Neutrophil (primary cell): ENCODE results near the gene CNDP2.

Experiments
- H3K27ac ChIP-seq: fragments of 200-600 bp; sonication (generic); 2 replicates; pipeline ENCODE4 v1.5.1; 2016; ENCODE audit warnings: mild to moderate bottlenecking, moderate library complexity
- H3K27me3 ChIP-seq: fragments of 200-600 bp; sonication (generic); 2 replicates; pipeline ENCODE4 v1.6.0; 2016; ENCODE audit warnings: mild to moderate bottlenecking
- H3K36me3 ChIP-seq: fragments of 200-600 bp; sonication (generic); 2 replicates; pipeline ENCODE4 v1.5.1; 2017
- H3K4me1 ChIP-seq, 2 experiments: fragments of 200-600 bp in 1 of 2; sonication (generic) in 1 of 2; 1 replicate in 1 of 2; 2 replicates in 1 of 2; pipeline versions ENCODE4 v1.5.1 to v1.6.1; 2013 to 2016; ENCODE audit warnings: low read depth in 1 of 2, low read length in 1 of 2, mild to moderate bottlenecking in 1 of 2, moderate library complexity in 1 of 2; ENCODE audit not compliant: control insufficient read depth in 1 of 2, insufficient read depth in 1 of 2
- H3K4me3 ChIP-seq, 2 experiments: fragments of 200-600 bp in 1 of 2; sonication (generic) in 1 of 2; 1 replicate in 1 of 2; 2 replicates in 1 of 2; pipeline ENCODE4 v1.5.1; 2013 to 2016; ENCODE audit warnings: low read depth in 1 of 2, low read length in 1 of 2, mild to moderate bottlenecking in 1 of 2, moderate library complexity in 1 of 2
- H3K9me3 ChIP-seq: fragments of 200-600 bp; sonication (generic); 2 replicates; pipeline ENCODE4 v1.5.1; 2016
- TF ChIP-seq, protein P1 (sequence below): fragments of 200-600 bp; sonication (generic); IDR thresholded peaks from 2 replicates; pipeline ENCODE4 v1.5.1; 2016; ENCODE audit warnings: antibody characterized with exemption

The CNDP2 gene

DNA sequence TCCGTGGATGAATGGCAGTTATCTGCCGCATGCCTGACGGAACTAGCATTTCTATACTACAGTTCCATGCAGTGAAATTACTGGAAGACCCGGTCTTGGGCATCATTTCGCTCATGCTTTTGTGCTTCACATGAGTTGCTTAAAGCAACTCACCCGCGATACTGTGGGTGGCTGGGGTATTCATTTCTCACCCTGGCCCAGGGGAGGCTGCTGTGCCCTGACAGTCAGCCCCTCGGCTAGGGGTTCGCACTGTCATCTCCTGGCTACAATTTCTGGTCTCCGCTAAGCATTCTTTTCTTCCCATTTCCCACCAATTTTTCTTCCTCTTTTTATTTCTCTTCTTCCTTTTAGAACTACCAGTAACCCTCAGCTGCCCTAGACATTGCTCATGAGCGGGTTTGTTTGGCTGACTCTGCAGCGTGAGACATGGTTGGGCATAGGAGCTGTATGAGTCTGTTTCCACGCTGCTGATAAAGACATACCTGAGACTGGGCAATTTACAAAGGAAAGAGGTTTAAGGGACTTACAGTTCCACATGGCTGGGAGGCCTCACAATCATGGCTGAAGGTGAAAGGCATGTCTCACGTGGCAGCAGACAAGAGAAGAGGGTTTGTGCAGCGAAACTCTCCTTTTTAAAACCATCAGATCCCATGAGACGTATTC is 16.5 kb upstream of the CNDP2 start:
- H3K27ac ChIP-seq, result no peak overlapping the region
- TF ChIP-seq, protein P1, sequence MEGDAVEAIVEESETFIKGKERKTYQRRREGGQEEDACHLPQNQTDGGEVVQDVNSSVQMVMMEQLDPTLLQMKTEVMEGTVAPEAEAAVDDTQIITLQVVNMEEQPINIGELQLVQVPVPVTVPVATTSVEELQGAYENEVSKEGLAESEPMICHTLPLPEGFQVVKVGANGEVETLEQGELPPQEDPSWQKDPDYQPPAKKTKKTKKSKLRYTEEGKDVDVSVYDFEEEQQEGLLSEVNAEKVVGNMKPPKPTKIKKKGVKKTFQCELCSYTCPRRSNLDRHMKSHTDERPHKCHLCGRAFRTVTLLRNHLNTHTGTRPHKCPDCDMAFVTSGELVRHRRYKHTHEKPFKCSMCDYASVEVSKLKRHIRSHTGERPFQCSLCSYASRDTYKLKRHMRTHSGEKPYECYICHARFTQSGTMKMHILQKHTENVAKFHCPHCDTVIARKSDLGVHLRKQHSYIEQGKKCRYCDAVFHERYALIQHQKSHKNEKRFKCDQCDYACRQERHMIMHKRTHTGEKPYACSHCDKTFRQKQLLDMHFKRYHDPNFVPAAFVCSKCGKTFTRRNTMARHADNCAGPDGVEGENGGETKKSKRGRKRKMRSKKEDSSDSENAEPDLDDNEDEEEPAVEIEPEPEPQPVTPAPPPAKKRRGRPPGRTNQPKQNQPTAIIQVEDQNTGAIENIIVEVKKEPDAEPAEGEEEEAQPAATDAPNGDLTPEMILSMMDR, result no peak
- H3K9me3 ChIP-seq, result no peaks in the 10 kb centered on the region
- H3K36me3 ChIP-seq, result no peaks in the 10 kb centered on the region
- H3K27me3 ChIP-seq, result peaks cover 12% of the 10 kb centered on the region
- no peaks in the 10 kb centered on the region for H3K4me1 ChIP-seq
- H3K4me3 ChIP-seq, result no peak overlapping the region

DNA sequence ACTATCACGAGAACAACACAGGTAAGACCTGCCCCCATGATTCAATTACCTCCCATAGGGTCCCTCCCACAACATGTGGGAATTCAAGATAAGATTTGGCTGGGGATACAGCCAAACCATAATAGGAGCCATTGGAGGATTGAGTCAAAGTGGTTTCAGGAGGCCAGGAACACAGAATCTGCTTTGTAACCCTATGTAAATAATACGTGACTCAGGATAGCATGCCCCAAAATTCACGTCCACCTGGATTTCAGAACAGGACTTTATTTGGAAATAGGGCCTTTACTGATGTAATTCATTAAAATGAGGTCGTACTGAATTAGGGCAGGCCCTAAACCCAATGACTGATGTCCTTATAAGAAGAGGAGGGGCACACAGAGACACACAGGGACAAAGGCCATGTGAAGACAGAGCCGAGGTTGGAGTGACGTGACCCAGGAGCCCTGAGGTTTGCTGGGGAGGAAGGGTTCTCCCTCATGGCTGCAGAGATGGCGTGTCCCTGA is 16.0 kb upstream of the CNDP2 start:
- Histone ChIP-seq H3K36me3 (no peaks in the 10 kb centered on the region), H3K27ac (no peak overlapping the region), H3K4me3 (no peak overlapping the region), H3K27me3 (peaks cover 16% of the 10 kb centered on the region), H3K9me3 (no peaks in the 10 kb centered on the region), H3K4me1 (no peaks in the 10 kb centered on the region)
- TF ChIP-seq, protein P1, result no peak

DNA sequence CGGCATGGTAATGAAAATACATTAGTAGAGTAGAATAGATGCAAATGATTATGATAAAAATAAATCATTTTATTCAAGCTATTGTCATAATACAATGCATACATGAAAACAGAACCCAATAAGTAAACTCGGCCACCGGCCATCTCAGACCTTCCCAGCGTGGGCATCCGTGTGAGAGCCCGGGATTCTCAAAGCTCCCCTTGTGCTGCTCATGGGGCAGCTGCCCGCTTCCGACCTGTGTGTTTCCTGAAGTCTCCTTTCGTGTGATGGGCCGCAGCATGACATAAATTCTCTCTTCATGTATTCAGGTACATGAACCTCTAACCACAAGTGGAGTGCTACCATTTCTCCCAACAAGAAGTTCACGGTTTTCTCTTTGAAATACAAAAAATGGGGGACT is 13.5 kb upstream of the CNDP2 start:
- Histone ChIP-seq H3K4me1 (no peaks in the 10 kb centered on the region), H3K27me3 (peaks cover 29% of the 10 kb centered on the region), H3K36me3 (no peaks in the 10 kb centered on the region), H3K27ac (no peak overlapping the region), H3K4me3 (no peak overlapping the region), H3K9me3 (no peaks in the 10 kb centered on the region)
- TF ChIP-seq, protein P1, result no peak

DNA sequence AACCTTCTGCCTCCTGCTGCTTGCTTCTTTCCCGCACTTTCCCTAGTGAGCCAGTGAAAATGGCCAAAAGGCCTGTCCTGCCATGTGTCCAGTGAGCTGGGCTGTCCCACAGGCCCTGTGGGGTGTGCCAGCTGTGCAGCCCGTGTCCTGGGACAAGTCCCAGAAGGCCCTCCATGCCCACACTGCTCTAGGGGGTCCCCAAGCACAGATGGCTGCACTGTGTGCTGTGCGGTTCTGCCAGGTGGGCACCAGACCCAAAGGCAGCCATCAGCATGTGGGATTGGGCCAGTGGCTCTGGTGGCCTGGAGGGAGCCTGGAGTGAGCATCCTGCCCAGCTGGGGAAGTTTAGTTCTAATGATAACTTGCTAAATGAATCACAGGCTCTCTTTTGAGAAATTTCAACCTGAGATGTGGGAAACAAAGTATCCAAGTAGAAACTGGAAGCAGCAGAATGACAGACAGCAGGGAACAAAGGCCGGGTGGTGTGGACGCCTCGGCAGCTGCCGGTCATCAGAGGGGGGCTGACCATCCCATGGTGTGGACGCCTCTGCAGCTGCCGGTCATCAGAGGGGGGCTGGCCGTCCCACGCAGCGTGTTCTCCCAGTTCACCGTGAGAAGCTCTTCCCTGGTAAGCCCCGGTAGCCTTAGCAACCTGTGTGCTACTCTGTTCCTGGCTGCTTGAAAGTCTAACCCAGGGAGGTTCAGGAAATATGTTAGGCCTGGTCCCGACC is 9.9 kb upstream of the CNDP2 start:
- Histone ChIP-seq H3K4me3 (no peak overlapping the region), H3K27me3 (peaks cover 39% of the 10 kb centered on the region), H3K27ac (no peak overlapping the region), H3K4me1 (no peaks in the 10 kb centered on the region), H3K36me3 (no peaks in the 10 kb centered on the region), H3K9me3 (no peaks in the 10 kb centered on the region)
- TF ChIP-seq, protein P1, result no peak

DNA sequence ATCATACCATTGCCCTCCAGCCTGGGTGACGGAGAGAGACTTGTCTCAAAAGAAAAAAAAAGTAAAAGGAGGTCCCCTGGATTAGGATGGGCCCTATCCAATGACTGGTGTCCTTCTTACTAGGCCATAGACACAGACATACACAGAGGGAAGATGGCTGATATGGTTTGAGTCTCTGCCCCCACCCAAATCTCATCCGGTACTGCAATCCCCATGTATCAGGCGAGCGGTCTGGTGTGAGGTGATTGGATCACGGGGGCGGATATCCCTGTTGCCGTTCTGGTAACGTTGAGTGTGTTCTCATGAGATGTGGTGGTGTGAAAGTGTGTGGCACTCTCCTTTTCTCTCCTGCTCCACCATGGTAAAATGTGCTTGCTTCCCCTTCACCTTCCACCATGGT is 7.8 kb upstream of the CNDP2 start:
- TF ChIP-seq, protein P1, result no peak

More for the DNA sequence above, 7.8 kb upstream of the CNDP2 start:
- no peaks in the 10 kb centered on the region for H3K4me1 ChIP-seq
- no peak overlapping the region for H3K4me3 ChIP-seq
- H3K27ac ChIP-seq, result no peak overlapping the region
- H3K27me3 ChIP-seq, result peaks cover 40% of the 10 kb centered on the region
- no peaks in the 10 kb centered on the region for H3K9me3 ChIP-seq
- H3K36me3 ChIP-seq, result no peaks in the 10 kb centered on the region
